Fibroblast of skin of right quadriceps (primary cell): Measurements from ENCODE around the gene CFAP99.
A peak's percentile ranks its signal among the peaks of the same experiment; 100 is the strongest.

Experiments used
- DNase-seq: peaks from one replicate; pipeline ENCODE4 v3.0.0-alpha.2; 2013

Gene CFAP99

DNA sequence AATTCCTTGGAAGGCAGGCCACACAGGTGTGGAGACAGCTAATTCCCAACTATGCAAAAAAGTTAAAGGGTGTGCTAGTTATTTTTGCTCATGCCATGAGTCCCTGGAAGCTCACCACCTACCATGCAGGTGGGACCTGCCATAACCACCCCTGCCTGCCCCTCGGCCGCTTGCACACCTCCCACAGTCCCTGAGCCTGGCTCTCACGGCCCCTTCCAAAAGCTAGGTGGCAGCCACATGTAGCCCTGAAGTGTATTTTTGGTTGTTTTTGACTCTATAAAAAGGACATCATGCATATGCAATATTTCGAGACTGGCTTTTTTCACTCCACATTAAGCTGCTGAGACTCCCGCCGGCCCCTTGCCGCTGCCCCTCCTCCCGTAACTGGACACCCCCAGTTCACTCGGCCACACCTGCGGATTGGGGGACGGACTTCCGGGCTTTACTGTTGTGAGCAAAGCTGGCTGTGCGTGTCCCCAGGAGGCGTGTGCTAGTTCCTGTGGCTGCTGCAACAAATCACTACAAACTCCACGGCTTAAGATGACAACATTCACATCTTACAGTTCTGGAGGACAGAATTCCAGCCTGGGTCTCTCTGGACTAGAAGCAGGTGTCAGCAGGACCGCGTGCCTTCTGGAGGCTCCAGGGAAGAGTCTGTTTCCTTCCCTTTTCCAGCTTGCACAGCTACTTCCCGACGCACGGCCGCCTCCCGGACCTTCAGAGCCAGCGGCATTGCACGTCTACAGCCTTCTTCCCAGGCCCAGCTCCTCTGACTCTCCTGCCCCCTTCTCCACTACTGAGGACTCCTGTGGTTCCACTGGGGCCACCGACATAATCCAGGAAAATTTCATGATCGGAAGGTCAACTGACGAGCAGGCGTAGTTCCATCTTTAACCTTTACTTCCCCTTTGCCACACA lies 25.1 kb upstream of the CFAP99 start:
- peak; percentile 7 for DNase-seq

DNA sequence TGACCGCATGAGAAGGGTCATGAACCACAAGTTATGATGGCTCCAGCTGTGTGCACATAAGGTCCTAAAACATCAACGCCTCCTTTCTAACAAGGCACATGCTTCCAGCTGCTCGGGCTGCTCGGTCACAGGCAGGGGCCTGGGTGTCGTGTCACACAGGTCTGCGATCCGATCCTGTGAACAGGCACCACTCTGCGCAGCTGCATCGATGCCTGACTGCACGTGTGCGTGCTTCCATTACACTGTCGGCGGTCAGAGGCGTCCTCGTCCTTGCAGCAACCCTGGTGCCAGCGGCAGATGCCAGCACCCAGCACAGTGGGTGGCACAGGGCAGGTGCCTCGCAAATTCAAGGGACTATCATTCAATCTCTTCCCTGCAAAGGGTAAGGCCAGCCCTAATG lies 24.2 kb upstream of the CFAP99 start:
- DNase-seq = no peak

DNA sequence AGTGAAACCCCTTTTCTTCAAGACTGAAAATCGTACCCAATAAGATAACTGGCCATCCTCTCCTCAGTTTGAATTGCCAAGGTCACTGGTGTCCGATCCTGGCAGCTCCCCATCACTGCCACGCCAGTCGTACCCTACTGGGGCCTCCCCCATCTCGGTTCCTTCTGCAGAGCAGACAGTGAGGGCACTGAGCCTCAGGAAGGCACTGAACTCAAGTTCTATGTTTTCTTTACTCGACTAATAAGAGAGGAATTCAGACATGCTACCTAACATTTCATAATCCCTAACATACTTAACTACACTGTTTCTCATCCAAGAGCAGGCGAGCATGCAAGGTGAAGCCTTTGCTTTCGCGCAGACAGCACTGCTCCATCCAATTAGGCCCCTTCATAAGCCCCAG lies 23.7 kb upstream of the CFAP99 start:
- DNase-seq = peak; percentile 13

DNA sequence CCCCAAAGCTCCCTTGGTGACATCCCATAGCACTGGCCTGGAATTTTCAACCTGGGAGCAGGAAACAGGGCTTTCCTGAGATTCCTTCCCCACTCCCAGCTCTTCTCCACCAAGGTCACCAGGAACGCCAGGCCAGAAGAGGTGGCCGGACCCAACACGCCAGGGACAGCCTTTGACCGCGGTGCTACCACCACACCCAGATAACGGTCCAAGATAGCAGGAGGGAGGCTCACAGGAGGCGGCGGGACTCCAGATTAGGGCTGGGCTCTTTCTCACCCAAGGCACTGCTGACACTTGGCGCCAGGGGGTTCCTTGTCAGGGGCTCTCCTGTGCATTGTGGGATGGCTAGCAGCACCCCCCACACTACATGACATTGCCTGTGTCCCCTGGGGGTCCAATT lies 23.2 kb upstream of the CFAP99 start:
- no peak for DNase-seq

DNA sequence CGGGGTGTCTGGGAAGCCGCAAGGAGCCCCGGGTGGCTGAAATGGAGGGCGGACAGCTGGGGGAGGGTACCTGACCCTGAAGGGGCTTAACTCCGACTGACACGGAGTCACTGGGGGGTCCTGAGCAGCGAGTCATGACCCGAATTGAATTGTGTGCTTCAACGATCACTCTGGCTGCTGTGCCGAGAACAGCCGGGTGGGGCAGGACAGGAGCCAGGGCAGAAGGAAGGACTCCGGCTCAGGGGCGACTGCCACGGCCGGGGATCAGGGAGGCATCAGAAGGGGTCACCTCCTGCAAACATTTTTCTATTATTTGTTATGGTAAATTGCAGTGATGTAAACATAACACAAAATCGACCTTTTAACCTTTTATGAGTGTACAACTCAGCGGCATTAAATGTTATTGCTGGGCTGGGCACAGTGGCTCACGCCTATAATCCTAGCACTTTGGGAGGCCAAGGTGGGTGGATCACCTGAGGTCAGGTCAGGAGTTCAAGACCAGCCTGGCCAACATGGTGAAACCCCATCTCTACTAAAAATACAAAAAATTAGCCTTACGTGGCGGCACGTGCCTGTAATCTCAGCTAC lies 21.9 kb upstream of the CFAP99 start:
- DNase-seq = no peak

DNA sequence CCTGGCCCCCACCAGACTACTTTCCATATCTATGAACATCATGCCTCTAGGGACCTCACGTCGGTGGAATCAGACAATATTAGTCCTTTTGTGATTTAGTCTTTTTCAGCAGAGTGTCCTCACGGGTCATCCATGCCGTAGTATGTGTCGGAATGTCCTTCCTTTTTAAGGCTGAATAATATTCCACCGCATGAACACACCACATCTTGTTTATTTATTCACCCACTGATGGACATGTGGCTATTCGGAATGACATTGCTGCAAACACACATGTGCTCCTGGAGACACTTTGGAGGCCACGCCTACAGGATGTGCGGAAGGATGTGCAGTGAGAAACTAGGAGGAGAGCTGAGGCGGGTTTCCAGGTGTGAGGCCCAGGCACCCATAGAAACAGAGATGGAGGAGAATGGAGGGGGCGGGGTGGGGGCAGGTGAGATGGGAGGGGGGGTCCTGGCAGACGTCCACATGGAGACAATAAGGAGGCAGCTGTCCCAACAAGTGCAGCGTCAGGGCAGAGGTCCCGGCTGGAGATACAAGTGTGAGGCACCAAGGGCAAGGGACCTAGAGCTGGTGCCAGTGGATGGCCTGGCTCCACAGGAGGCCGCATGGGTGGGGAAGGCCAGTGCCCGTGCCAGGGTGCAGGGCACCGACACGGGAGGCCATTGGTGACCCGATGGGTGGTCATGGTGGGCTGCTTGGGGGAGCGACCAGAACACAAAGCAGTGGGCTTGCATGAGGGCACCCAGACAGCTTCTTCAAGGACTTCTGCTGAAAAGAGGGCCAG lies 21.0 kb upstream of the CFAP99 start:
- no peak for DNase-seq

DNA sequence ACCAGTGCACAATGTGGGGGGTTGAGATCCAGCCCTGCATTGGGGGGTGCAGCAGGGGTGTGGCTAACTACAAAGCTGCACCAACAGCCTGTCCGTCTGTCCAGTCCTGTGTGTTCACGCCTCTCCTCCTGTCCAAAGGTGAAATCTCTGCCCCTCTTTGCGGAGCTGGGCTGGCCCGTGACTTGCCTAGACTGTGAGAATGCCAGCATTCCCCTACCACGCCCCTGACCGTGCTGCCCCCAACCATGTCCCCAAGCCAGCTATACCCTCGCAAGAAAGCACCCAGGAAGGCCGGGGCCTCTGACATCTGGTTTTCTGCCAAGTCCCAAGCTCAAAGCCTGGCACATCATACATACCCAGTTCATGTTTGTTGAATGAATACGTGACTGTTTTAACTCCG lies 19.5 kb upstream of the CFAP99 start:
- DNase-seq = no peak

DNA sequence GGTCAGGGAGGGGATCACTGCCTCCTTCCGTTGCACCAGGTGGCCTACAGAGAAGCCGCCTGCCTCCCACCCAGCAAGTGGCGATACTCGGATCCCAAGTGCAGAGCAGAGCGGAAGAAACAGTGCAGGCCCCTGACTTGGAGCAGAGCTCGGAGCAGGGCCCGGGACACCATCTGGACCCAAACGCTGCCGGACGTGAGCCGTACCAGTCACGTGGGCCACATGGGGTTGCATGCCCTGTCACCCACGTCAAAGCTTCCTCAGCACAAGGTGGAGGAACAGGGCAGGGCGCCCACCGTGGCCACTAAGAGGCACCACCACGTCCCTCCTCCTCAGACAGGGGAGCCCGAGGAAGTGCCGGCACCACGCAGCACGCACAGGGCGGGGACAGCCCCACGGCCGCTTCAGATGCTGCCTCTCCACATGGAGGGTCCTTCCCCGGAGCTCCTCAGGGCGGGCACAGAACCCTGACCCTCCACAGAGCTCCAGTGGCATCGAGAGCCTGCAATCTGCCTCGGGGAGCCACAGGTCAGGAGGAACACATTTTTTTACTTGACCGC lies 19.0 kb upstream of the CFAP99 start:
- DNase-seq = no peak

DNA sequence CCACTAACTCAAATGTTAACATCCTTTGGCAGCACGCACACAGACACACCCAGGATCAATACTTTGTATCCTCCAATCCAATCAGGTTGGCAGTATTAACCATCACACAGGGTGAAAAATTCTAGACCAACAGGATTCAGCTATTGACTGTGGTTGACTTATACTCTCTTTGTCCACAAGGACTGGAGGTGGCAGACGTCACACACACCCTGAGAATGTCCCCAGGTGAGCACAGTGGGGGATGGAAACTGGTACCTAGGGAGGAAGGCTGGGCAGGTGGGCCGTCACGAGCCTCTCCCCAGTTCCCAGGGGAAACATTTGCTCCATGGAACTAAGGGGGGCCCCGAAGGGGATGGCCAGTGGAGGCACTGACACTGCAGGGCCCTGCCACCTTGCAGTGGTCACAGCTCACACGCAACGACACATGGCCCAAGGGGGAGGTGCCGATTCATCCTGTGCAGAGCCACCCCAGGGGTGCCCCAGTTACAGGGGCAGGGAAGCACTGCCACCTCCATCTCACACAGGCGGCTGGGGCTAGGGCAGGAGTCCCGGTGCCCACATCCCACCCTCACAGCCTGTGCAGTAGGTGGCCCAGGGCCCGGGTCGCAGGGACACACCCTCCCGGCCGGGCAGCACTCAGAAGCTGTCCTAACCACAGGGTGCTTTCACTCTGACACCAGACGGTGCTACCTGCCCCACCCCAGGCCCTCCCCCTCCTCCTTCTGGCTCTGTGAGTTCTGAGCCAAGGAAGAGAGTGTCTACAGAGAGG lies 17.7 kb upstream of the CFAP99 start:
- no peak for DNase-seq

DNA sequence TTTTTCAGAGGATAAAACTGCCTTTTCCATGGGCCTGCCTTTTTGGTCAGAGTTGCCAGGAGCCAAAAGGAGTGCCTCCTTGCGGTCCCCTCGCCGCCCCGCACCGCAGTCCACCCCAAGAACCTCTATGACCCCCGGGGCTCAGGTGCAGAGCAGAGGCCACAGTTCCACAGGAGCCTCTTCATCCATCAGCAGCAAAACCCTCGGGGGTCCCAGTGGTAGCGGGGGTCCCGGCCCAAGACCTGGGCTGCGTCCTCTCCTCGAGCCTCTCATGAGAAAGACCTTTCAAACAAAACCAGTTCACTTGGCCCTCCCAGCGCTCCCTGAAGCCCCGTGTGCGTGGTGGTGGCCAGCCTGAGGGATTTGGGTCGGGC lies 17.2 kb upstream of the CFAP99 start:
- no peak for DNase-seq

DNA sequence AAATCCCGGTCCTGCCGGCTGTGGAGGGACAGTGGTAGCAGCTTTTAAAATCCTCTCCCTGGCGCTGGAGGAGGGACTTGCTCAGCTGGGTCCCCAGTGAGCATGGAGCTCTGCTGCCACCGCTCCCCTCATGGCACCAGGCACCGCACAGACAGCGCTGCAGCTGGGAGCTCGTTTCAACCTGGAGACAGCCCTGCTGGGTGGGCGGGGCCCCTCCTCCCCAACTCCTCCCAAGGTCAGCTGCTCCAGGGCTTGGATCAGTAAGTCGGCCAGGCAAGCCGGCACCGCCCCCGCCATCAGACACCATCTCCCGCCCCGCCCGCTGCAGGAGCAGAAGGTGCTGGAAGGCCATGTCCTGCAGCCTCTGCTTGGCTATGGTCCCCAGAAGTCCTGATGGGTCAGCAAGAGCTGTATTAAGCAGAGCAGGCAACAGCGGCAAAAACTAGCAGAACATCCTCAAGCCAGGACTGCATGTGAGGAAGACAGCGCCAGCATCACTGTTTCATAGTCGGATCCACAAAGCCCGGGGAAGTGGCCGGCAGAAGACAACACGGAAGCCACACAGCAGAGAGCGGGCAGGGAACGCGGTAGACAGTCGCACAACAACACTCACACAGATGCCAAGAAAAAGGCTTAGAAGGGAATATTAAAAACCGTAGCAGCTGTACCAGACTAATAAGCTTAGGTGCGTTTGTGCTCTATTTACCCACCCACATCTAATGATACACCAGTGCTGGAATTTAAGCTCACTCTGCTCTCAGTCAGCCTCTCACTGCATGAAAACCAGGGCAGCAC lies 16.5 kb upstream of the CFAP99 start:
- no peak for DNase-seq

DNA sequence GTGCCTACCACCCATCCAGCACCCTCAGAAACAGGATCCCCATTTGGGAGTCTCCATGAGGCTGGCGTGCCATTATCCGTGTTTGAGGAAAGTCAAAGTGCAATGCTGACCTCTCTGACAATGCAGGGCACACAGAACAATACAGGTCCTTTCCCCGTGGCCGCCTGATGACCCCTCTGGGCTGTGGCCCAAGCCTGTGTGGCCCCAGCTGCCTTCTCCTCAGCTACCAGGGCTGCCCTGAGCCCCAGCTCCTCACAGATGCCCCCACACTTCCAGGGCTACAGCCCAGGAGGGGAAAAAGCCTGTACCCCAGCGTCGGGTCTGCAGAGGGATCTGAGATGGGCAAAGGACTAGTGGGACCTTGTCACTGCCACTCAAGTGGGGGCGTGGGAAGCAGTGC lies 15.8 kb upstream of the CFAP99 start:
- DNase-seq = no peak

DNA sequence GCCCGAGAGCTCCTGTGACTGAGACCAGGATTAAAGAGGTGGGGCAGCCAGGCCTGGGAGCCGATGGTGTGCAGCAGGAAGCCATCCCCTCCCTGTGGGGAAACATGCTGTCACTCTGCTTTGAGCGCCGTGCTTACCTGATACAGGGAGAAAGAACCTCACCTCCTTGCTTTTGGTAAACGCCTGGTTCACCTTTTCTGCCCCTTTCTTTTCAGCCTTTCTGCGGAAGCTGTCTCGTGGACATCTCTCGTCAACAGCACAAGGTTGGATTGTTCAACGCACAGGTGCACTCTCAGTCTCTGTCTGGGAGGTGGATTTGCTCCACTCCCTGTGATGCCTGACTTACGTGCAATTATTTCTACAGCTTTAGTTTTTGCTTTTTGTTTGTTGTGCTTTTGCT lies 12.3 kb upstream of the CFAP99 start:
- DNase-seq = no peak

DNA sequence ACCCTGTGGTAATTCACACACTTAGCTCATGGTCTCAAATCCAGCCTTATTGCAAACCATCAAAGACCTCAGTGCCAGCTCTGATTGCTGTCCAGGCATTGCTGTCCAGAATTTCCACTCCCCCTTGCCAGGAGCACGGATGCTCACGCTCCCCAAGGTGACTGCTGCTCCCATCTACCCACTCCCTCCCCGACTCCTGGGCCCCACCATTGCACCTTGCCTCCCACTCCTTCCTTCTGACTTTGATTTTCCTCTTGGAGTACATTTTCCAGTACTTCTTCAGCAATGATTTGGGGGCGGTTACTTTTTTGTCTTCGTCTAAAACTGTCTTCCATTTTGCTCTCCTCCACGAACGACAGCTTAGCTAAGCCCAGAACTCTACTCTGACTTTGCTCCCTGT lies 11.8 kb upstream of the CFAP99 start:
- no peak for DNase-seq

DNA sequence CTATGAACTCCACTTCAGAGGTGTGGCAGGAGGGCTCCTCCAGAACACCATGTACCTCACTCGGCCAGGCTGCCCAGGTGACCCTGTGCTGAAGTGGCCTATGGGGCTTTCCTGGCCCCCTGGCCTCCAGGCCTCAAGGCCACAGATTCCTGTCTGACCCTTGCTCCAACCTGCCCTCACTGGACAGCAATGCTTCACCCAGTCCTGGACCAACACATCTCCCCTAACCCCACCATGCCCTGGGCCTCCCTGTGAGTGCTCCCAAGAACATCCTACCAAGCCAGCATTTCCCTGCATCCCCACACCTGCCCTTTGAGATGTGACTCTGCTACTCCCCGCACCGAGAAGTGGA lies 10.8 kb upstream of the CFAP99 start:
- no peak for DNase-seq

DNA sequence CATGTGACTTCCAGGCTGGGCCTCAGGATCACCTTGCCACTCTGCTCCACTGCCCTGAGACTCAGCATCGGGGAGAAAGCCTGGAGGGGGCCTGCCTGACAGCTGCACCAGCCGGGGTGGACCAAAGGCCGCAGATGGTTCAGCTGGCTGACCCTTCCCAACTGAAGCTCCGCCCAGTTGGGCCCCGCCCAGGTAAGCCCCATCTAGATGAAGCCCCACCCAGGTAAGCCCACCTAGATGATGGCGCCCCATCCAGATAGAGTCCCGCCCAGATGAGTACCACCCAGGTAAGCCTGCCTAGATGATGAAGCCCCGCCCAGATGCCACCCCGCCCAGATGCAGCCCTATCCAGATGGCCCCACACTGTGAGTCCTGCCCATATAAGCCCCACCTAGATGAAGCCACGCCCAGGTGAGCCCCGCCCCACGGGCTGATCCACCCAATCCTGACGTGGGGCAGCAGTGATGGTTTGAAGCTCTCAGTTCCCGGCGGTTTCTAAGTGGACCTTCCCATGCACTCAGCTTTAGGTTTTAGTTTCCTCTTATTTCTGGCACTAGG lies 10.3 kb upstream of the CFAP99 start:
- no peak for DNase-seq

DNA sequence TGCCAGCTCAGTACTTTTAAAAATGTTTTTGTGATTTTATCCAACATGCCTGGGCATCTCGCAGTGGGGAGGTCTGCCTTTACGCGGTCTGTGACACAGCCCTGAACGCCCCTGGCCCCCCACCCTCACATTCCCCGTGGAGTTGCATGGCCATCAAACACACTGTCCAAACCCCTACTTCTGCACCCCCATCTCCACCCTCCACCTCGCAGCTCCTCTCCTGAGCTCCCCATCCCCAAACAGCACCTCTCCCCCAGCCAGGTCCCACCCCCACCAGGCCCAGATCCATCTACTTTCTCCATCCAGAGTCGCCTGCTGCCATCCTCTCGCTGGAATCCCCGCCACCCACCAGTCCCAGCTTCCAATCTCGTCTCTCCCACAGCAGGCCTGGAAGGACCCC lies 9.8 kb upstream of the CFAP99 start:
- DNase-seq = no peak

DNA sequence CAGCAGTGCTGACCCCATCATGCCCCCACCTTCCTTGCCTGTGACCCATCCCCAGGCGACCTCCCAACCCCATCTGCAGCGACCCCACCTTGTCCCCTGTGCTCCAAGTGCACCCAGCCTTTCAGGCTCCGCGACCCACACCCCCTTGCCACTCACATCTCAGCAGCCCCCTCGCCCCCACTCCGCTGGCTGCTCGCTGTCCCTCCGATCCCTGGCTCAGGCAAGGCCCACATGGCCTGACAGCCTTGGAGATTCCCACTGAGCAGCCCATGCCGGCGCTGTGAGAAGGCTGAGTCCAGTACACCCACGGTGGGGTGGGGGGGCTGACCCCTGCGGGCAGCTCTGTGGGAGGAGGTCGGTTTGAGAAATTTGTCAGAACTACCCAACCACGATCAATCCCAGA lies 9.4 kb upstream of the CFAP99 start:
- no peak for DNase-seq

DNA sequence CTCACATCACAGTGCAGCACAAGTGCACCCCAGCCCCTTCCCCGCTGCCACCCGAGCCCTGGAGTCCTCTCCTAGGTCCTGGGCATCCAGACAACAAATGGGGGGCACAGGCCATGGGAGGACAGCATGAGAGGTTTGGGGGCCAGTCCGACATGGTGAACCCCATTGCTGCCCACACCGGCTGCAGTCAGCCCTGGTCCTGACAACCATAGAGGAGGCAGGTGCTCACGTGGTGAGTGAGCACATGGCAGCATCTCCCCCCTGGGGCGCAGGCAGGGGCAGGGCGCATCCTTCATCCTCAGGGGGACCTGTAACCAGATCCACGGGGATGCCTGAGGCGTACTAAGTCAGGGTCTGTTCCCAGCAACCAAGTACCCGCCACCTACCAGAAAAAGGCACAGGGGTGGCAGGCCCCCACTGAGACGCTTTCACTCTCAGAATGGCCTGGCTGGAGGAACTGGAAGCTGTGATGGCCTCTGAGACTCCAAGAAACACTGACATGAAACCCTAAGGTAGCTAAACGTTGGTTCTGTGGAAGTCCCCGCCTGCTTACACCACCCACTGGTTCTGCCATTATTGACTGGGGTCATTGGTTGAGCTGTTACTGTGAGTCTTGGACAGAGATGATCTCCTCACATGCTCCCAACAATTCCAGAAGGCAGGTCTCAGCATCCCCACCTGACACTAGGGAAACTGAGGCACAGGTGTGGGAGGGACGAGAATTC lies 6.8 kb upstream of the CFAP99 start:
- no peak for DNase-seq

DNA sequence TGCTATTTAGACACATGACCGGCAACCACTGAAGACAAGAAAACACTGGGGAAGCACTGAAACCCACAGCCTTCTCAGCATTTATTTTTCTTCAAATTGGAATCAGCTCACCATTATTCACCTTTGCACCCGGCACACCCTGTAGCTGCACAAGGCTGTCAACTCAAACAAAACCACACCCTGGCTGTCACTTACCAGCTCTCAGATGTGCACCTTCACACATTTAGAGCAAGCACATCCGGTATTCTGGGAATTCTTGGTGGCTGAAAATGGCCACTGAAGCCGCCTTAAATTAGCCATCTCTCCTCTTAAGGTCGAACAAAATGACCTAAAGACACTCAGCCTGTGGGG lies 6.2 kb upstream of the CFAP99 start:
- no peak for DNase-seq
